Sigmoid colon (tissue), 7 donors: ENCODE measurements around the gene SERPINC1. TPM values are rescaled to one million over a fixed set of nuclear protein-coding genes. Genes with fewer than 3 reads are reported as not detected.
"Not testable (repeated sequence)": the region's sequence is repeated elsewhere in the genome, so short reads cannot be mapped to it uniquely, and the experiment has no call there.

ENCODE experiments used
- DNase-seq: peaks from one replicate; pipeline ENCODE4 v3.0.0-alpha.2; 2019
- H3K27ac ChIP-seq, 4 donors: fragments of 200-600 bp; sonication (generic); one replicate each; pipeline ENCODE4 v1.5.1; 2016 to 2019; ENCODE audit warnings: mild to moderate bottlenecking in 1 of 4
- H3K27me3 ChIP-seq, 3 donors: fragments of 200-600 bp; sonication (generic); one replicate each; pipeline ENCODE4 v1.5.1; 2019; ENCODE audit warnings: mild to moderate bottlenecking in 1 of 3
- H3K36me3 ChIP-seq, 4 donors: fragments of 200-600 bp; sonication (generic); one replicate each; pipeline ENCODE4 v1.5.1; 2016 to 2019
- H3K4me1 ChIP-seq, 4 donors: fragments of 200-600 bp; sonication (generic); one replicate each; pipeline ENCODE4 v1.5.1; 2017 to 2019
- H3K4me3 ChIP-seq, 4 donors: fragments of 200-600 bp; sonication (generic); one replicate each; pipeline ENCODE4 v1.5.1; 2017 to 2019; ENCODE audit warnings: mild to moderate bottlenecking in 2 of 4, moderate library complexity in 1 of 4
- H3K9me3 ChIP-seq, 4 donors: fragments of 200-600 bp in 3 of 4; sonication (generic) in 3 of 4; one replicate each; pipeline versions ENCODE4 v1.5.1 to v1.6.1; 2013 to 2019
- CTCF ChIP-seq, 4 experiments: fragments of 450-650 bp in 3 of 4; fragments of 200-600 bp in 1 of 4; IDR thresholded peaks; one replicate each; pipeline ENCODE4 v1.5.1; 2016 to 2019; ENCODE audit warnings: antibody characterized with exemption in 4 of 4, mild to moderate bottlenecking in 3 of 4, moderate library complexity in 2 of 4
- EP300 ChIP-seq, 4 donors: sonication (generic); formaldehyde crosslinking; IDR thresholded peaks; one replicate each; pipeline ENCODE4 v1.6.1; 2017; ENCODE audit warnings: antibody characterized with exemption in 4 of 4
- POLR2A ChIP-seq, 2 donors: fragments of 450-650 bp; IDR thresholded peaks; one replicate each; pipeline ENCODE4 v1.6.1; 2016; ENCODE audit warnings: antibody characterized with exemption in 2 of 2, mild to moderate bottlenecking in 2 of 2, moderate library complexity in 2 of 2
- POLR2AphosphoS5 ChIP-seq, 4 donors: sonication (generic); formaldehyde crosslinking; IDR thresholded peaks; one replicate each; pipeline ENCODE4 v1.6.1; 2017; ENCODE audit warnings: antibody characterized with exemption in 4 of 4
- WGBS, 2 donors: extraction: QIAGEN DNeasy Blood & Tissue Kit; methylation state at CpG; one replicate each; pipeline ENCODE4 v1.1.7; 2013; 5-methylcytosine and 5-hydroxymethylcytosine counted together
- intact Hi-C: fragments of 100-400 bp; cut with DNase I; formaldehyde crosslinking; loops from one replicate; pipeline ENCODE4 v1.15.1; 2023
- polyA plus RNA-seq, 3 donors: library from polyadenylated mRNA; stranded (reverse); fragments of 200-250 nt; gene quantifications; one replicate each; pipeline ENCODE4 v1.2.3, GENCODE V29; 2013
- total RNA-seq, 4 donors: library from RNA; depleted of rRNA; stranded (reverse); fragments of >200 nt; gene quantifications; one replicate each; pipeline ENCODE4 v1.1.0, GENCODE V29; 2016
- donor health status: healthy with polysubstance abuse.
- donor health status: Bipolar disorder and iron deficiency.
- donor health status: healthy.

Gene SERPINC1
- total RNA-seq (not detected), polyA plus RNA-seq (under 1 TPM in 1 of 3 donors, not detected in 2; 0.10 TPM)

DNA sequence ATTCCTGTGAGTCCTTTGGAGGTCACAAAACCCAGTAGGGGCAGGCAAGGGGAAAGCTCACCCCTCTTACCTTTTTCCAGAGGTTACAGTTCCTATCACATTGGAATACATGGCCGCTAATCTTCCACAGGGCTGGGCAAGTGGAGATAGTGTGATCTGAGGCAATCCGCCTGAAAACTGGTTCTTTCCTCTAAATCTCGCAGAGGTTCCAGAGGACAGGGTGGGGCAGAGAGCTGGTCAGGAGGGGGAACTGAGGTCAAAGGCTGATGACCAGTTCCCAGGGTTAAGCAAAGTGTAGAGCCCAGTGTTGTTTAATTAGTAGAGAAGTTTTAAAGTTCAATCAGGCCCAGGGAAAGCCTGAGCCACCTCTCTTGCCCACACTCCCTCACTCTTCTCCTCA lies at the start of gene SERPINC1:
SERPINC1 (minus strand) TSS at position 179 of the 400 bp plus-strand sequence; CDS start at position 111, 68 bp downstream.
- 87 to 95% methylated on average over 3 of the region's 3 CpGs for WGBS, 2 donors
- TF ChIP-seq CTCF (IDR thresholded peaks at IDR 0.05) (no peak), EP300 (IDR thresholded peaks at IDR 0.05) (no peak), POLR2A (IDR thresholded peaks at IDR 0.05) (no peak), POLR2AphosphoS5 (IDR thresholded peaks at IDR 0.05) (no peak)
- no peaks in the 10 kb centered on the region for H3K4me1 ChIP-seq
- H3K27me3 ChIP-seq: no peaks in the 10 kb centered on the region
- H3K4me3 ChIP-seq: no peak within 1 kb of the TSS
- H3K36me3 ChIP-seq: no peaks in the 10 kb centered on the region
- H3K27ac ChIP-seq: no peak within 1 kb of the TSS
- intact Hi-C loops: no loop called here
- no peak for DNase-seq
- H3K9me3 ChIP-seq: no peaks in the 10 kb centered on the region

DNA sequence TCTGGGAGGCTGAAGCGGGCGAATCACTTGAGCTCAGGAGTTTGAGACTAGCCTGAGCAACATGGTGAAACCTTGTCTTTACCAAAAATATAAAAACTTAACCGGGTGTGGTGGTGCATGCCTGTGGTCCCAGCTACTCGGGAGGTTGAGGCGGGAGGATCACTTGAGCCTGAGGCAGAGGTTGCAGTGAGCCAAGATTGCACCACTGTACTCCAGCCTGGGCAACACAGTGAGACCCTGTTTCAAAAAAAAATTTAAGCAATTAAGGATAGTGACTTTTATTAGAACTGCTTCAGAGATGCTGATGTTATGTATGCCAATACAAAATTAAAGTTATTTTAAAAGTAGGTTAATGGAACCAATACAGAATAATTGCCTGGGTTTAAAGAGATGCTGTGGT lies 48.8 kb upstream of the SERPINC1 start:
- WGBS, 2 donors: 85 to 96% methylated on average over 5 of the region's 5 CpGs
- peaks cover 10 to 97% (median 30%) of the 10 kb centered on the region in 4 donors for H3K36me3 ChIP-seq
- DNase-seq, intact Hi-C loops, H3K4me1 ChIP-seq, H3K4me3 ChIP-seq, H3K27ac ChIP-seq, H3K27me3 ChIP-seq, H3K9me3 ChIP-seq: not testable (repeated sequence)

DNA sequence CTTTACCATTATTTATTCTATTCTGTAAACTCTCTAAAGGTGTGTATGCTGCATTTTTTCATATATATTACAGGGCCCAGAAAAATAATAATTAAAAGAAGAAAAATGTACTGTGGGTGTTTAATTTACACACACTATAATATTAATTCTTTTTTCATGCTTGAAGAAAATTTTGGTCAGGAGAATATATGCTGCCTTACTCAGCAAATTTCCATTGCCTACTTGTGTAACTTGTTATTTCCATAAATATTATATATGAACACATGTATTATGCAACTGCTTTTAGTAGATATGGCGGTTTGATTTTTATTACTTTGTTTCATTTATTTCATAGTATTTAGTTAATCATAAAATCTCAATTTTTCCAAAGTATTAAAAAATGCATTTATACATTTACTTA lies 46.4 kb upstream of the SERPINC1 start:
- Histone ChIP-seq H3K4me3 (no peak overlapping the region), H3K27ac (no peak overlapping the region), H3K36me3 (peaks cover 22 to 97% (median 42%) of the 10 kb centered on the region in 4 donors), H3K27me3 (no peaks in the 10 kb centered on the region), H3K4me1 (no peaks in the 10 kb centered on the region), H3K9me3 (no peaks in the 10 kb centered on the region)
- TF ChIP-seq POLR2AphosphoS5 (IDR thresholded peaks at IDR 0.05) (no peak), EP300 (IDR thresholded peaks at IDR 0.05) (no peak), CTCF (IDR thresholded peaks at IDR 0.05) (no peak), POLR2A (IDR thresholded peaks at IDR 0.05) (no peak)
- no peak for DNase-seq
- intact Hi-C loops: no loop called here
- 95 to 97% methylated on average over 1 of the region's 1 CpG for WGBS, 2 donors

- DNase-seq: no peak
- H3K36me3 ChIP-seq: peaks cover 22 to 97% (median 43%) of the 10 kb centered on the region in 4 donors
- intact Hi-C loops: no loop called here
- no peak overlapping the region for H3K27ac ChIP-seq
- H3K27me3 ChIP-seq: no peaks in the 10 kb centered on the region
- H3K9me3 ChIP-seq: no peaks in the 10 kb centered on the region
- no peak for TF ChIP-seq POLR2A (IDR thresholded peaks at IDR 0.05)
- no peak for TF ChIP-seq POLR2AphosphoS5 (IDR thresholded peaks at IDR 0.05)
- no peak for TF ChIP-seq EP300 (IDR thresholded peaks at IDR 0.05)
- no peak for TF ChIP-seq CTCF (IDR thresholded peaks at IDR 0.05)
- 68 to 85% methylated on average over 5 of the region's 5 CpGs for WGBS, 2 donors
- H3K4me3 ChIP-seq: no peak overlapping the region
- H3K4me1 ChIP-seq: no peaks in the 10 kb centered on the region
Observed at GRCh38 chr1:173960625-173961024, 43.5 kb upstream of the SERPINC1 start.

- peaks cover 0 to 96% (median 34%) of the 10 kb centered on the region in 4 donors for H3K36me3 ChIP-seq
- H3K4me1 ChIP-seq: no peaks in the 10 kb centered on the region
- DNase-seq: no peak
- H3K9me3 ChIP-seq: no peaks in the 10 kb centered on the region
- H3K27me3 ChIP-seq: no peaks in the 10 kb centered on the region
- no peak overlapping the region for H3K27ac ChIP-seq
- TF ChIP-seq EP300 (IDR thresholded peaks at IDR 0.05) (no peak), POLR2A (IDR thresholded peaks at IDR 0.05) (no peak), POLR2AphosphoS5 (IDR thresholded peaks at IDR 0.05) (no peak), CTCF (IDR thresholded peaks at IDR 0.05) (no peak)
- intact Hi-C loops: no loop called here
- no peak overlapping the region for H3K4me3 ChIP-seq
Observed at GRCh38 chr1:173954179-173954578, 37.1 kb upstream of the SERPINC1 start.
